RPMI8226 (cell line): ENCODE measurements around the gene IZUMO4.

ENCODE experiments used
- DNase-seq: peaks from one replicate; pipeline ENCODE4 v3.0.0-alpha.2; 2015

Gene IZUMO4

GRCh38 chr19:2059422-2060201 lies 37.1 kb upstream of the IZUMO4 start:
- no peak for DNase-seq

- DNase-seq = peak; percentile 90
Observed at GRCh38 chr19:2060884-2061494, 35.7 kb upstream of the IZUMO4 start.

GRCh38 chr19:2061495-2062388 lies 35.0 kb upstream of the IZUMO4 start:
- peak; percentile 100 for DNase-seq

- DNase-seq = no peak
Observed at GRCh38 chr19:2062389-2062729, 34.4 kb upstream of the IZUMO4 start.

GRCh38 chr19:2062770-2063169 lies 33.9 kb upstream of the IZUMO4 start:
- no peak for DNase-seq

GRCh38 chr19:2063824-2064223 lies 32.9 kb upstream of the IZUMO4 start:
- no peak for DNase-seq

- DNase-seq = no peak
Observed at GRCh38 chr19:2064395-2064787, 32.3 kb upstream of the IZUMO4 start.

GRCh38 chr19:2064788-2065524 lies 31.8 kb upstream of the IZUMO4 start:
- DNase-seq = no peak

- no peak for DNase-seq
Observed at GRCh38 chr19:2070436-2070827, 26.3 kb upstream of the IZUMO4 start.

GRCh38 chr19:2070986-2071673 lies 25.6 kb upstream of the IZUMO4 start:
- no peak for DNase-seq

GRCh38 chr19:2072757-2073551 lies 23.8 kb upstream of the IZUMO4 start:
- no peak for DNase-seq

- DNase-seq = no peak
Observed at GRCh38 chr19:2076526-2076944, 20.2 kb upstream of the IZUMO4 start.

- no peak for DNase-seq
Observed at GRCh38 chr19:2077398-2077797, 19.3 kb upstream of the IZUMO4 start.

GRCh38 chr19:2077833-2078619 lies 18.7 kb upstream of the IZUMO4 start:
- DNase-seq = no peak

- DNase-seq = no peak
Observed at GRCh38 chr19:2079076-2079864, 17.4 kb upstream of the IZUMO4 start.

- DNase-seq = no peak
Observed at GRCh38 chr19:2079865-2080301, 16.8 kb upstream of the IZUMO4 start.

GRCh38 chr19:2080336-2080988 lies 16.3 kb upstream of the IZUMO4 start:
- DNase-seq = peak; percentile 71

- DNase-seq = peak; percentile 66
Observed at GRCh38 chr19:2081873-2082810, 14.6 kb upstream of the IZUMO4 start.
